ENCODE data around the gene HOXA1.

GRCh38 chr7:27101957-27102580 lies 6.3 kb upstream of the HOXA1 start:
- no peak for TF ChIP-seq CTCF (IDR thresholded peaks at IDR 0.05 in 4 of 5, conservative IDR thresholded peaks at IDR 0.05 in 1 of 5)
- TF ChIP-seq POLR2A (IDR thresholded peaks at IDR 0.05): no peak

Measured in gastrocnemius medialis (tissue), 4 donors.